ENCODE results near the gene NKPD1.

Gene NKPD1

DNA sequence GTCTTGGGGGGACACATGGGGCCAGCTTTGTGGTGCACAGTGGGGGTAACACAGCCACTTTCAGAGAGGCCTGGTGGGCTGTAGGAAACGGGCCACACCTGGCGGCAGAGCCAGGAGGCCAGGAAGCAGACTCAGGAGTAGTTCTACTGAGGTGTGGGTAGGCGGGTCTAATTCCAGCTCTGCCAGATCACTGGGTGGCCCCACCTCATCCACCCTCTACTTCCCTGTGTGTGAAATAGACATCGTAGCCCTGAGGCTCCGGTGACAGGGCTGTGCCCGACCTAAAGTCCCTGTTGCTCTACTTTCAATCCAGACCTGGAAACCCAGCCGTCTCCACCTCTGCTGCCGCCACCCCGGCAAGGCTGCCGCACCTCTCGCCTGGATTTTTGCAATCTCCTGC lies 4.0 kb downstream of the NKPD1 start:
- no peak for FAIRE-seq
- no peak for DNase-seq (ENCODE audit: insufficient read length, low spot score)

DNA sequence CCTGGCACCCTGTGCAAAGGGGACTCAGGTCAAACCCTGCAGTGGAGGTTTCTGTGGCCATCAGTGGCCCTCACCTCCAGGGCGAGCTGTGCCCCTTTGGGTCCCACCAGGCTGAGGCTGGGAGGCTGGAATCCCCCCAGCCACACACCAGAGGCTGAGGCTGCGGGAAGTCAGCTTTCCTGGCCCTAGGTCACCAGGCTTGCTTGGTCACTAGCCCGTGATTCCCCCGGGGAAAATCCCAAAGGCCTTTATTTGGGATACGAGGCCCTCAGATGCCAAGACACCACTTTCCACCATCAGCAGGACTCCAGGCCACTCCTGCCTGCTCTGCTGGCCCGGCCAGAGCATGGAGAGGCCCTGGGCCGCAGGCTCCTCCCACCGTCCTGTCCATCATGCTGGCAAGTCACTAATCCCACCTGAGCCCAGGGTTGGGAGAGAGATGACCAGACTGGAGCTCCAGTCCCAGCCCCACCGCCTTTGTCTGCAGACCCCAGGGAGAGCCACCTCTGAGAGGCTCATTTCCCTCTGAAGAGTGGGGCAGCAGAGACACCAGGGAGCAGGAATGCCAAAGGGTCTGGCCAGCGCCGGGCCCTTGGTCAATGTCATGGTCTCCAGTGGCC lies 4.7 kb downstream of the NKPD1 start:
- FAIRE-seq = no peak
- DNase-seq (ENCODE audit: insufficient read length, low spot score) = no peak

DNA sequence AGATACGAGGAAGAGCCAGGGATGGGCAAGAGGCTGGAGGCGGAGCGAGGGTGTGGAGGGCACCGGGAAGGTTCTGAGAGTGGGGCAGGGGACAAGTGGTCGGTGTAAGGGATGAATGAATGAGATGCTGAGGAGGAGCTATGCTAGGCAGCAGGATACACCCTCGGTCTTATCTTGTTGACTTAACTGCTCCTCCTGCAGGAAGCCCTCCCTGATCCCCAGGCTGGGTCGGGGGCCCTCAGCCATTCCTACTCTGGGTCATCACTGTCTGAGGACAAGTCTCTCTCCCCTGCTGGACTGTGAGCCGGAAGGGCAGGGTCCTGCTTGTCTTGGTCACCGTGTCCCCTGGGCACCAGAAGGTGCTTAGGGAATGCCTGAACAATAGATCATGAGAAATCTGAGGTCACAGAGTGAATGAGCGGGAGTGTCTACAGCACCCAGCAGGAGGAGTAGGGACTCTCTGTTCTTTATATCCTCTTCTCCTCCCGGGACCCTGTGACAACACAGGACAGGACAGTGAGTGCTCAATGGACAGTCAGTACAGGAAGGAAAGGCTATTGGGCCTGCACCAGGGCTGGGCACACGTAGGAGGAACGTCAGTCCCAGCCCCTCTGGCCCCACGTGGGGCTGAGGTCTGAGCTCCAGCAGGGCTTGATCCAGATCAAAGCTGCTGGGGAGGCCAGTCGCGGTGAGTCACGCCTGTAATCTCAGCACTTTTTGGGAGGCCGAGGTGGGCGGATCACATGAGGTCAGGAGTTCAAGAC lies 6.5 kb downstream of the NKPD1 start:
- FAIRE-seq (no peak), DNase-seq (ENCODE audit: insufficient read length, low spot score) (no peak)

- DNase-seq (ENCODE audit: insufficient read length, low spot score) = no peak
- no peak for FAIRE-seq
Observed at GRCh38 chr19:45153339-45154063, 7.3 kb downstream of the NKPD1 start.

DNA sequence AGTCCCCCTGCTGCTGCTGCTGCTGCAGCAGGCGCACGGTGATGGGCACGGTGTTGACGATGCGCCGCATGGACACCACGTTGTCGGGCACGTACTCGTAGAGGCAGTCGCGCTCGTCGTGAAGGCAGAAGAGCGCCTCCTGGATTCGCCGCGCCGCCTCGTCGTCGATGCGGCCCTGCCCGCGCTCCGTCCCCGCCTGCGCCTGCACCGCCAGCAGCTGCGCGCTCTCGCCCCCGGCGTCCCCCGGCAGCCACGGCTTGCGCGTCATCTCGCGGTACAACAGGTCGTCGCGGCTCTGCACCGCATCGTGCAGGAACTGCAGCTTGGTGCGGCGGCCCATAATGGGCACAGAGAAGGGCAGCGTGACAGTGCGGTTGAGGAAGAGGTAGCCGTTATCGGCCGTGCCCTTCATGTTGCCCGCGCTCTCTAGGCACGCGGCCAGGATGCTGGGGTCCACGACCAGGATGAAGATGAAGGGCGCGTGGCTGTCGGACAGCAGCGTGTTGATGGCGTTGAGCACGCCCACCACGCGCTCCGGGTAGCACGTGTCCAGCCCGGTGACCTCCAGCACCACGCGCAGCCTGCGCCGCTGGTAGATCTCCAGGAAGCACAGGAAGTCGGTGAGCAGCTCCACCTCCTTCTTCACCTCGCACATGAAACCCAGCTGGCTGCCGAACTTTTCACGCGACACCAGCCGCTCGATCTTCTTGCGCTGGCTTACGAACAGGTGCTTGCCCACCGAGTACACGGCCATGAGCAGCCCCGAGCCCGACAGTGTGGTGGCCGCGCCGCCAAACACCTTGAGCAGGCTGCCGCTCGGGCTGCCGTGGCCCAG lies 8.1 kb downstream of the NKPD1 start:
- peak; percentile 69 for DNase-seq (ENCODE audit: insufficient read length, low spot score)
- peak; percentile 52 for FAIRE-seq

DNA sequence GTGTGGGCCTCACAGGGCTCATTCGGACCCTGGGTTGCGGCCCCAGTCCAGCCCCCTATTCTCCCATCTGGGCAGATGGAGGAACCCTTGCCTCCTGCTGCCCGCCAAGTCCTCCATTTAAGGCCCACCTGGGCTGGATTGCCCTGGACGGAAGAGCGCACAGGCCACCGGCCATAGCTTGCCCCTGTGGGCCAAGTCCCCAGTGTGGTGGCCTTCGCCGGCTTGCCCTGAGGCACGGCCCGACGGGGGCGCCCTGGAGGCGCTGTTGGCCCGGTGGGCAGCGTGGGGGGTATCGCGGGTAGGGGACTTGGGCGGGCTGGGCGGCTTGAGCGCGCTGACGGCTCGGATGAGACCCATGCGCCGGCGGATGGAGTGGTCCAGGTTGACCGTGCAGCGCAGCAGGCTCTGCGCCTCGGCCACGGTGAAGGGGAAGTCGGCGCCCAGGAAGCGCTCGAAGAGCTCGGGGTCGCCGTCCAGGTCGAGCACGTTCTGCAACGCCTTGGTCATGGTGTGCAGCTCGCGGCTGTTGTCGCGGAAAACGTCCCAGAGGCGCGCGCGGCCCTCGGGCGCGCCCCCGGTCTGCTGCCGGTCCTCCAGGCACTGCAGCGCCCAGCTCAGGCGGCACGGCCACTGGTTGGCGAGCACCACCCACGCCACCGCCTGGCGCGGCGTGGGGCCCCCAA lies 8.8 kb downstream of the NKPD1 start:
- FAIRE-seq = no peak
- DNase-seq (ENCODE audit: insufficient read length, low spot score) = no peak

- FAIRE-seq = no peak
- no peak for DNase-seq (ENCODE audit: insufficient read length, low spot score)
Observed at GRCh38 chr19:45151320-45151719, 9.5 kb downstream of the NKPD1 start.

DNA sequence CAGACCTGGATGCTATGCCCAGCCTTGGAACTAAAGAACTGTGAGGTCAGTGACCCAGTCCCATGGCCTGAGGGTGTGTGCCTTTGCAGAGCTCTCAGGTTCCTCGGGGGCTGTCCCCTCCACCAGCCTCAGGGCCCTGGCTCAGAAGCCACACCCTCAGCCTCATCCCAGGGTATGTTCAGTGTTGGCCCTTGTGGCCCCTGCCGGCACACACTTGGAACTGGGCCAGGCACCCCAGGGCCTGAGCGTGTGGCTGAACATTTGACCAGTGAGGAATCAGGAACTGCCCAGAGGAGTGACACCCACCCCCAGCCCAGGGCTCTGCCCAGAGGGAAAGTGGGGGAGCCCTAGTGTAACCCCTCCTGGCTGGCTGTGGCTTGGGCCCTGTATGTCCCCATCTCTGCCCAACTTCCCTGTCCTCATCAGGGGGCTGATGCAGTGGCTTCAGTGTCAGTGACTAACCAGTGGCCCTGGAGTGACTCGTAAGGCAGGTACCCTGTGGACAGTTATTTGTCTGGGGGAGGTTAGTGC lies 10.0 kb downstream of the NKPD1 start:
- FAIRE-seq (no peak), DNase-seq (ENCODE audit: insufficient read length, low spot score) (no peak)

DNA sequence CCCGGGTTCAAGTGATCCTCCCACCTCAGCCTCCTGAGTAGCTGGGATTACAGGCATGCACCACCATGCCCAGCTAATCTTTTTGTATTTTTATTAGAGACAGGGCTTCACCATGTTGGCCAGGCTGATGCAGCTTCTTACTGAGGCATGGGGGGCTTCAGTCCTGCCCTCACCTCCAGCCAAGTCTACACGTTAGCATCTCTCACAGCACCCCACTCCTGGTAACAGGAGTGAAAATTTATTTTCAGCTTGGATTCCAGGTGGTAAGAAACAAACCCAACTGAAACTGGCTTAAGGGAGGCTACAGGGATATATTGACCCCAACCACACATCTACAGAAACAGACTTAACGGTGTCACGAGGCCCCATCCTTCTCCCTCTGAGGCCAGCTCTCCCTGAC lies 10.6 kb downstream of the NKPD1 start:
- FAIRE-seq (no peak), DNase-seq (ENCODE audit: insufficient read length, low spot score) (no peak)

GRCh38 chr19:45149129-45149528 lies 11.7 kb downstream of the NKPD1 start:
- FAIRE-seq = no peak
- DNase-seq (ENCODE audit: insufficient read length, low spot score) = no peak

- no peak for FAIRE-seq
- DNase-seq (ENCODE audit: insufficient read length, low spot score) = no peak
Observed at GRCh38 chr19:45147835-45148676, 12.7 kb downstream of the NKPD1 start.

DNA sequence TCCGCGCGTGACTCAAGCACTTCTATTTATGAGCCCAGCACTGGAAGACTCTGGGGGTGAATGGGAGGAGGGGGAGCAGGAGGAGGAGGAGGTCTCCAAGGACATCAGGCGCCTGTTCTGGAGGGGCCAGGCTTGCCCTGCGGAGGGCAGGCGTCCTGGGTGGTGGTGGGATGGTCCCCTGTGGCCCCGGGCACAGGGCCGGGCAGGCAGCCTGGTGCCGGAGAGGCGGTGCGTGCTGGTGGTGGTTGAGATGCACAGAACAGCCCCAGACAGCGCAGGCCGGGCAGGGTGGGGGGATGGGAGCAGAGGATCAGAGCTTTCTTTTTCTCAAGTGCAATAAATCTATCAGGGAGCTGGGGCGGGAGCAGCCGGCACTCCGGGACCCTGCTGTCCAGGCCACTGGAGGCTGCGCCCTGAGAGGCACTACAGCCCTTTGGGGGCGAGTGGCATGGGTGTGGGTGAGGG lies 14.0 kb downstream of the NKPD1 start:
- FAIRE-seq (no peak), DNase-seq (ENCODE audit: insufficient read length, low spot score) (no peak)

DNA sequence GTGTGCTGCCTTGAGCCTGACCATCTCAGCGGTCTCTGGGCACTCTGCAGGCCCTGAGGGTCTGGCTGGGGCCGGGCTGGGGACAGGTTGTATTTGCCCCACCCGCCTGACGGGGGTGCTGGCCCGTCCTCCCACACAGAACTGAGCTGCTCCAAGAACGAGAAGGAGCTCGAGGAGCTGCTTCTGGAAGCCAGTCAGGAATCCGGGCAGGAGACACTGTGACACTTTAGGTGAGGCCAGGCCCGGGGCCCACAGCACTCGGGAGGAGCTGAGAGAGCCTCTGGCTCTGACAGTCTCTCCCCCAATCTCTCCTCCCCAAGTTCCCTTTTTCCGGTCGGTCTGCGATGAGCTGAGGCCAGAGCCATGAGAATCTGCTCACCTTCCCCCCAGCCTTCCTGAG lies 14.5 kb downstream of the NKPD1 start:
- no peak for FAIRE-seq

DNA sequence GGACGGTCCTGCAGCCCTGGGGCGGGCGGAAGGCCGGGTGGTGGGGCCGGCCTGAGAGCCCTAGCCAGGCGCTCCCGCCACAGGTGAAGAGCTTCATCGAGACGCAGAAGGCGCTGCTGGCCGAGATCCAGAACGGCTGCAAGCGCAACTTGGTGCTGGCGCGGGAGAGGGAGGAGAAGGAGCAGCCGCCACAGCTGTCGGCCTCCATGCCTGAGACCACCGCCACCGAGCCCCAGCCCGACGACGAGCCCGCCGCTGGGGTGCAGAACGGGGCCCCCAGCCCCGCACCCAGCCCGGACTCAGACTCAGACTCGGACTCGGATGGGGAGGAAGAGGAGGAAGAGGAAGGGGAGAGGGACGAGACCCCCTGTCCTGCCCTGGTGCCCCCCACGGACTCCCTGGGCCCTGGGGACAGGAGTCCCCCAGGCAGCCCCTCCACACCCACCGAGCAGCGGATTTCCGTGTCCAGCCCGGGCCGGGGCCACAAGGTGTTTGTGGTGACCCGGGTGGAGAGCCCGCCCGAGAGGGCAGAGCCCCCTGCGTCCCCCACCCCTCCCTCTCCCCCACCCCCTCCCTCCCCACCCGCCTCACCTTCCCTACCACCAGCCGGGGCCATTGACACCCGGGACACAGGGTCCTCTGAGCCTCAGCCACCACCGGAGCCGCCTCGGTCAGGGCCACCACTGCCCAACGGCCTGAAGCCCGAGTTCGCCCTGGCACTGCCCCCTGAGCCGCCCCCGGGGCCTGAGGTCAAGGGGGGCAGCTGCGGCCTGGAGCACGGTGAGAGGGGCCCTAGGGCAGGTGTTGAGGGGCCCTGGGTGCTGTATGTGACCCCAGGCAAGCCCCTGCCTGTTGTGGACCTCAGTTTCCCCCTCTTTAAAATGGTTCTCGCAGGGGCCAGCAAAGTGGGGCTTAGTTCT lies 15.3 kb downstream of the NKPD1 start:
- FAIRE-seq = no peak
- DNase-seq (ENCODE audit: insufficient read length, low spot score) = no peak

More for the DNA sequence above, 14.5 kb downstream of the NKPD1 start:
- DNase-seq (ENCODE audit: insufficient read length, low spot score) = no peak

DNA sequence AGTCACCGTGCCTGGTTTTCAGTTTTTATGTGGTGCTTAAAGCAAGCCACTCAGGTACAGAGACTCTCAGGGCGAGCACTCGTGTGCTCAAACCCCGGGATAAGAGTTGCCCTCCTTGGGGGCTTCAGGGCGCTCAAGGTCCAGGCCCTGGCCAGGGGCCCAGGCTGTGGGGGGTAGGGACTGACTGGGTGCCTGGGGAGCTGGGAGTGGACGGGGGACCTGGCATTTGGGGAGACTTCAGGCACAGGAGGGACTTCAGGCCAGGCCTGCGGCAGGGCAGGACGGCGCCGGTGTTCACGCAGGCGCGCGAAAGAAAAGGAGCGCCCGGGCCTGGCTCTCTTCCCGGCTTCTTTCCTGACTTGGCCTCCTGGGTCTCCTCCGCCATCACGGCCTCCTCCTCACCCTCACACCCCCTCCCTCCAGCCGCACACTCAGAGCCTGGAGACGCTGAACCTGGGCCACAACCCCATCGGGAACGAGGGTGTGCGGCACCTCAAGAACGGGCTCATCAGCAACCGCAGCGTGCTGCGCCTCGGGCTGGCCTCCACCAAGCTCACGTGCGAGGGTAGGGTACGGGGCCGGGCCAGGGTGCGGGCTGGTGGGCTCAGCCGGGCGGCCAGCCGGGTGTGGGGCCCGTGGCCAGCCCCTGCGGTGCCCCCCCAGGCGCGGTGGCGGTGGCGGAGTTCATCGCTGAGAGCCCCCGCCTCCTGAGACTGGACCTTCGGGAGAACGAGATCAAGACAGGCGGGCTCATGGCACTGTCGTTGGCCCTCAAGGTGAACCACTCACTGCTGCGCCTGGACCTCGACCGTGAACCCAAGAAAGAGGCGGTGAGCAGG lies 16.1 kb downstream of the NKPD1 start:
- FAIRE-seq (no peak), DNase-seq (ENCODE audit: insufficient read length, low spot score) (no peak)

- DNase-seq (ENCODE audit: insufficient read length, low spot score) = no peak
- no peak for FAIRE-seq
Observed at GRCh38 chr19:45142726-45143110, 18.1 kb downstream of the NKPD1 start.

DNA sequence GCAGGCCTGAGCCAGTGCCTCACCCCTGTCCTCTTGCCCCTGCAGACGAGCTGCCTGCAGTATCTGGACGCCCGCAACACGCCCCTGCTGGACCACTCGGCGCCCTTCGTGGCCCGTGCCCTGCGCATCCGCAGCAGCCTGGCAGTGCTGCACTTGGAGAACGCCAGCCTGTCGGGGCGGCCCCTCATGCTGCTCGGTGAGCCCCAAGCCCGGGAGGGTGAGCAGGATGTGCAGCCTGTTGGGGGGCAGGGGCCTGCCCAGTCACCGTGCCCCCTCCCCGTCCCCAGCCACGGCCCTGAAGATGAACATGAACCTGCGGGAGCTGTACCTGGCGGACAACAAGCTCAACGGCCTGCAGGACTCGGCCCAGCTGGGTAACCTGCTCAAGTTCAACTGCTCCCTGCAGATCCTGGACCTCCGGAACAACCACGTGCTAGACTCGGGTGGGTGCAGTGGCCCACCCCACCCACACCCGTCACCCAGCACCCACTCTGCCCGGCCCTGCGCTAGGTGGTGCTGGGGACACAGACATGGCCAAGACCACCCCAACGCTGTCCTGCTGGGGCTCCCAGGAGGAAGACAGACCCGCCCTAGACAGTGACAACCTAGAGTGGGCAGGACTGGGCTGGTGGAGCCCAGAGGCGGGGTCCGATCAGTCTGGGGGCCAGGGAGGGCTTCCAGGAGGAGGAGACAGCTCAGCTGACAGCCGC lies 18.6 kb downstream of the NKPD1 start:
- DNase-seq (ENCODE audit: insufficient read length, low spot score) (no peak), FAIRE-seq (no peak)

All from GM19239 (cell line).